ENCODE results near the gene ADCY5.

DNA sequence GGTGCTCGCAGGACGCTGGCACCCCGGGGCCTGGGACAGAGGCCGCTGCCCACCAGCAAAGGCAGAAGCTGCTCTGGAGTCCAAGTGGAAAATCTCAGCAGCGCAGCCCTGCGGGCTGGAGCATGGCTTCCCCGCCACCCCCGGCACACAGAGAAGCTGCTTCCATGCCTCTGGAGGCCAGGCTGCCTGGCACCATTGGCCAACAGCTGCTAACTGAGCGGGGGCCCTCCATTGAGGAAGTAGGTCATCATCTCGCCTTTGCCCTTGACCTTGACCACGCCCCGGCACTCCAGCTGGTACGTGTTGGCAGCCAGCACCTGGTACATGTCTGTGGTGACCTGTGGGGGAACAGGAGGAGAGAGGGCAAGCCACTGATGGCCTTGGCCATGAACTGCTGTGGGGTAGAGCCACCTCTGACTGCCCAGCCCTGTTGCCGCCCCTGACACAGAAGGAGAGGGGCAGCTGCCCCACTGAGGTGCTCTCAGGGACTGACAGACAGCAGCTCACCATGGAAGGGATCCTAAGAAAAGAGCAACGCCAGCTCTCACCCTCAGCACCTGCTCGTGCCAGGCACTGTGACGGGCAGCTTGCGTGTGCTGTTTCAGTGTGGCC, 164.4 kb downstream of the ADCY5 start:
- no peak for TF ChIP-seq CTCF (IDR thresholded peaks at IDR 0.05)
- TF ChIP-seq POLR2A (IDR thresholded peaks at IDR 0.05), result no peak

Data from Peyer's patch (tissue), 4 donors.